Fibroblast of peridontal ligament (primary cell): ENCODE data around the gene CAPZA1.

Source experiments
- DNase-seq: peaks from one replicate; pipeline ENCODE4 v3.0.0-alpha.2; 2010; ENCODE audit errors: extremely low read depth

The CAPZA1 gene

DNA sequence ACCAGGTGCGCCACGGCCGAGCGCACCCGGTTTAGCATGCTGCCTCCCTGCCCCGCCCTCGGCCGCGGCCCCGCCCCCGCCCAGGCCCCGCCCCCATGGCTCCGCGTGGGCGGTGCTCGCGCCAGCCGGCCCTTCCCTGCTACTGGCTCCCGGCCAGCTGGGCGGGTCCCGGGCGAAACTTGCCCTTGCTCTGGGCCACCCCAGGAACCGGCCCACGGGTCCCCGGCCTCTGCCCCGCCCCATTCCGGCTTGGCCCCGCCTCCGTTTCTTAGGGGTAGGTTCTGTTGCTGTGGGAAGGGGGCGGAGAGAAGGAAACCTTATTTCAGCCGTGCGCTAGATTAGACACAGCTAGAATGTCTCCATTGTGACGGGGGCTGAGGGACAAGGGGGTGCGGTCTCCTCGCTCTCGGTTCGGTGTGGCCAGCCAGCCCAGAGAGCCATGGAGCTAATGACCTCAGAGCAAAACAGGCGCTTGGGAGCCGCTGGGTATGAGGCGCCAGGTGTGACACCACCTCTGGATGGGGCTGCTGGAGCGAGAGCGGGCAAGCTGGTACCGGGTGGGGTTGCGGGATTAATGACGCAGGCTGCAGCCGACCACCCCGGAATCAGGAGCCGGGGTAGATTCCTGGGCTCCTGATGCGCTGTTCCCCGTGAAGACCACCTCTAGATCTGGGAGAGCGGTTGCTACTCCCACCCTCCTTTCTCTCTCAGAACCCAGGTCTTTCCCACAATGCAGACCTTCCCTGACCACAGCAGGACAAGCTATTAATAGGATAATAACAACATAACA is 95.8 kb downstream of the CAPZA1 start, which contains the start of gene PPM1J:
Gene PPM1J, minus strand, starts transcription at position 69 of the 790 bp plus-strand sequence. Its CDS starts 31 bp downstream, at position 38.
- DNase-seq: peak; percentile 80

DNA sequence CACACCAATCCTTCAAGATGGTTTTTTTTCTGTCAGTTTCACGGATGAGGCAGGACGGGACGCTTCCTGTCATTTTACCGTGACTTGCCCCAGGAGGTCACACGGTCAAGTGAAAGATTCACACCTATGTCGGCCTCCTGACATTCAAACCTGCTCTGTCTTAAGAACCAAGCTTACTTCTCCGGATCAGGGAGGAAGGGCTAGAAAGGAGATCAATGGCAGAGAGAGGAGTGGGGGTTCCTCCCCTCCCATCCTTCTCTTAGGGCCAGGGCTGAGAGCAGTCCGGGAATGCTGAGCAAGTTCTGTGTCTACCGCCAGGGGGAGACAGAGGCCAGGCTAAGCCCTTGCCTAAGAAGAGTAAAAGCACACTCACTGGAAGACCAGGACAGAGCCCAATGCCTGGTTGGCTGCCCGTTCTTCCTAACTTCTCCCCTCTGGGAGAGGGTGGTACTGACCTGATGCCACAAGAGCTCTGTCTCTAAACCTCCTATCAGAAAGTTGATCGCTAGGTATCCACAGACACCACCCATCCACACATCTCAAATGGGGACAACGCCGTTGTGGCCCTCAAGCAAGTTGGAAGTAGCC is 96.6 kb downstream of the CAPZA1 start:
- peak; percentile 93 for DNase-seq

DNA sequence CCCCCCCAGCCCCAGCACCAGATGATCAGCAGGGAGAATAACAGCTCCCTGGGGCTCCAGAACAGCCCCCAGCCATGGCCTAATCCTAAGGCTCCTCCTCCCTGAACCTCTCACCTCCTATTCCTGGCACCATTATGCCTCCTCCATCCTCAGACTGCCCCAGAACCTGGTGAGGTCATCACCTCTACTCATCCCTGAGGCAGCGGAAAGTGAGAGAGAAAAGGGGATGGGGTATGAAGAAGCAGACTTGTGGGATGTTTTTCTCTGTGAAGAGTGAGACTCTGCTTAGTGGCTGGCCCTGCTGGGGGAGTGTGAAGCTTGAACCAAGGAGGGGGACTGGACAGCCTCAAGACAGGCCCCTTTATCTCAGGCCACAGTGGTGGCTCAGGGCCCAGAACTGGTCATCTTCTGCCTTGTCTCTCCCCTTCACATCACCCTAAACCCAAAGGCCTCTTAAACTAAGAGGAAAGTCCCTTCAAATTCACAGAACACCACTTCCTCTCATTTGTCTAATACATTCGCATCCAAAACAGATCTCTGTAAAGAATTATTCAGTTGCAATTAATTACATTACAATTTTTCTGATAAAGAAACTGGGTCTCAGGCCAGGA is 97.7 kb downstream of the CAPZA1 start:
- DNase-seq: no peak

DNA sequence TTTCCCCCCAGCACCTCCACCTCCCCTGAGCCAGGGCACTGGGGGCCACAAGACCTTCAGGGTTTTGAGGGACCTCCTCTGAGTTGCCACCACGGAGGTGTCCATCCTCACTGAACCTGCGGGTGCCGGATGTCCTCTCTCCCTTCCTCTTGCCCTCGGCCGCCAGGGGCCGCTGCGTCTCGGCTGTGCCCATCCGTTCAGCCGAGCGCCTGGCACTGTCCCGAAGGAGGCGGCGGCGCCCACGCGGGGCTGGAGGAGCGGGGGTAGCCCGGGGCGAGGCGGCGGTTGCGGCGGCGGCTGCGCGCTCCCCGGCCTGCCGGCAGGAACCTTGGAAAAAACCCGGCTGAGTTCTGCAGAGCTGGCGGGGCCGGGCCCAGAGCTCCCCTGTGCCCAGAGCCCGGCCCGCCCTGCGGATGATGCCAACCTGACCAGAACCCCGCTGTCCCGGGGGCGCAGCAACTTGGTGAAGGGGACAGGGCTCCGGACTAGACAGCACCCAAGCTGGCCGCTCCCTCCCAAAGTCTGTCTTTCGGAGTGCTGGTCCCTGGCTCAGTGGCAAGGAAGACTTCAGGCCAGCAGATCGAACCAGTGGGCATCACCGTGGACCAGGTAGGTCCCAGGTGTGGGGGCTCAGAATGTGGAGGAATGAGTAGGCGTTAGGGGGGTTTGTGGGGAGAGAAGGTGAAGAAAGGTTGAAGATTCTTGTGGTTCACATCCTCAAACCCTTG is 99.2 kb downstream of the CAPZA1 start:
- DNase-seq: peak; percentile 53

DNA sequence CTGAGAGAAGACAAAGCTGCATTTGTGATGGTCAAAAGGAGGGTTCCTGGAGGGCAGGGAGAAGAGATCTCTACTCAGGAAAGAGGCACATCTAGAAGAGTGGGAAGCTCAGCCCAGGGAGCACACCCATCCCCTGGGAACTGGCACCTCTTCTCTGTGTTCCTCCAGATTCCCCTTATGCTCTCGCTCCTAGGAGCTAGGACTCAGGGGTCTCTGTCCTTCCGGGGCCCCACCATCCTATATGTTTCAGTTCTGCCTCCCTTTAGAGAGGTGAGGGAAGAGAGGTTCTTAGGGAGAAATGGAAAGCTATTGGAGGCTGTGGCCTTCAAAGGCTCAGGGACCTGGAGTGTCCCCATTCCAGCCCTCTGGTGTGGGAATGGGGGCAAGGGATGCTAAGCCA is 100.1 kb downstream of the CAPZA1 start:
- DNase-seq: no peak

GRCh38 chr1:112720800-112721199 is 101.2 kb downstream of the CAPZA1 start:
- no peak for DNase-seq
